NCI-H2171 (cell line): Measurements from ENCODE around the gene PARM1.

ENCODE experiments used
- DNase-seq: peaks from one replicate; lab custom pipeline; 2025; lab: John Stamatoyannopoulos, UW

The PARM1 gene

DNA sequence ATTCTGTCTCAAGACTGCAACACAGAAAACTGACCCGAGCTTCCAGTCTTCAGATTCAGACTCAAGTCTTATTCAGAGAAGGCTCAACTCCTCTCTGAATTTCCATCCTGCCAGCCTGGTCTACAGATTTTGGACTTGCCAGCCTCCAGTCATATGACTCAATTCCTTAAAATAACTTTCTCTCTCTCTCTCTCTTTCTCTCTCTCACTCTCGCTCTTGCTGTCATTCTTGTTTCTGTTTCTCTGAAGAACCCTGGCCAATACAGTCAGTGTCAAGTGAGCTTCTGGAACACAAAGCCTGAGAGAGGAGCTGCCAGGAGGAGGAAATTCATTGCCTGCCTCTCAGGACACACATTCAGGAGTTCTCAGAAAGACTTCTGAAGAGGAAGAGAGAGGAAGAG is 154.9 kb downstream of the PARM1 start:
- no peak for DNase-seq

DNA sequence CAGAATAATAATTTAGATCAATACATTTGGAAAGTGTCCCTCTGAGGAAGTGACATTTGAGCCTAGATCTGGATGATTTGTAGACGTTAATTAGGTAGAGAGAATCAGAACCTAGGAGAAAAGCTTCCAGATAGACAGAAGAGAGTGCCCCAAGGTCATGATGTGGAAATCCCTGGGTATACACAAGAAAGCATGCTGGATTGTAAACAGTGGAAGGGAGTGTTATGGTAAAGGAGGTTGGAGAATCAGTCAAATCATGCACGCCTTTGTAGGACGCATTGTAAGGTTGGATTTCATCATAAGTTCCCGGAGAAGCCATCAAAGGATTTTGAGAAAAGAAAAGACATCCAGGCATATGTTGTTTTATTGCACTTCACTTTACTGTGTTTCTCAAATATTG is 156.3 kb downstream of the PARM1 start:
- DNase-seq: no peak

DNA sequence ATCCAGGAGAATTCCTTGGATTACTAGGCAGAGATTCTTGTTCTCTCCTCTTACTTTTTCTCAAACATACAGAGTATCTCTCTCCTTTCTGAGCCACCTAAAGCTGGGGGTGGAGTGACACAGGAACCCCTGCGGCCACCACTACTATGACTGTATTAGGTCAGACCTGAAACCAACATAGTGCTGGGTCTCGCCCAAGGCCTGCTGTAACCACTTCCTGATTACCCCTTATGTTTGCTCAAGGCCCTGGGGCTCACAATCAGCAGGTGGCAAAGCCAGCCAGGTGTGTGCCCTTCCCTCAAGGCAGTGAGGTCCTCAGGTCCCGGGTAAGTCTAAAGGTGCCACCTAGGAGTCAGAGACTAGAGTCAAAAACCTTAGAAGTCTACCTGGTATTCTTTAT is 166.4 kb downstream of the PARM1 start:
- DNase-seq: no peak
